Neuronal stem cell (in vitro differentiated cells): Measurements from ENCODE around the gene OSBPL6.

Source experiments
- DNase-seq: peaks from one replicate; pipeline ENCODE4 v3.0.0-alpha.2; 2013; ENCODE audit warnings: low spot score
- H2AFZ ChIP-seq: one replicate; pipeline ENCODE4 v1.6.1; 2013; ENCODE audit warnings: mild to moderate bottlenecking, low read length, inconsistent platforms
- H2AK5ac ChIP-seq: 2 replicates; pipeline ENCODE4 v1.6.1; 2013; ENCODE audit warnings: low read depth, mild to moderate bottlenecking, inconsistent platforms, low read length, moderate library complexity, mixed read lengths
- H2BK120ac ChIP-seq: 2 replicates; pipeline ENCODE4 v1.6.1; 2013; ENCODE audit warnings: low read depth, mild to moderate bottlenecking, inconsistent platforms, low read length, moderate library complexity, mixed read lengths
- H2BK12ac ChIP-seq: one replicate; pipeline ENCODE4 v1.6.1; 2013; ENCODE audit warnings: low read length, inconsistent platforms
- H2BK15ac ChIP-seq: 2 replicates; pipeline ENCODE4 v1.6.1; 2013; ENCODE audit warnings: mild to moderate bottlenecking, low read length, inconsistent platforms, mixed read lengths
- H2BK5ac ChIP-seq: one replicate; pipeline ENCODE4 v1.6.1; 2013; ENCODE audit warnings: inconsistent platforms, mild to moderate bottlenecking, low read length, moderate library complexity
- H3K14ac ChIP-seq: one replicate; pipeline ENCODE4 v1.6.1; 2013; ENCODE audit warnings: low read length, inconsistent platforms
- H3K18ac ChIP-seq: 2 replicates; pipeline ENCODE4 v1.6.1; 2013; ENCODE audit warnings: low read length, inconsistent platforms
- H3K23ac ChIP-seq: 2 replicates; pipeline ENCODE4 v1.6.1; 2013; ENCODE audit warnings: low read depth, mild to moderate bottlenecking, mixed read lengths, low read length, inconsistent platforms; ENCODE audit not compliant: poor library complexity
- H3K27ac ChIP-seq: replicated peaks from 3 replicates; pipeline ENCODE4 v1.5.1; 2013; ENCODE audit warnings: low read length, inconsistent platforms
- H3K27me3 ChIP-seq, 3 experiments: 2 replicates each; pipeline ENCODE4 v1.6.1; 2013; ENCODE audit warnings: low read length in 3 of 3, mild to moderate bottlenecking in 2 of 3, inconsistent platforms in 1 of 3, low read depth in 1 of 3, mixed read lengths in 1 of 3, moderate library complexity in 1 of 3; ENCODE audit not compliant: control insufficient read depth in 3 of 3, insufficient read depth in 3 of 3
- H3K36me3 ChIP-seq, 2 donors: replicated peaks in 1 of 2; 2 replicates each; pipeline ENCODE4 v1.6.1; 2013; ENCODE audit warnings: low read length in 2 of 2; ENCODE audit not compliant: control insufficient read depth in 2 of 2, insufficient read depth in 2 of 2
- H3K4ac ChIP-seq: 2 replicates; pipeline ENCODE4 v1.6.1; 2013; ENCODE audit warnings: inconsistent platforms, mild to moderate bottlenecking, low read length, moderate library complexity
- H3K4me1 ChIP-seq, 2 donors: 1 replicate in 1 of 2; 2 replicates in 1 of 2; pipeline ENCODE4 v1.6.1; 2013; ENCODE audit warnings: low read length in 2 of 2, low read depth in 1 of 2; ENCODE audit not compliant: control insufficient read depth in 2 of 2, insufficient read depth in 1 of 2
- H3K4me2 ChIP-seq: one replicate; pipeline ENCODE4 v1.6.1; 2013; ENCODE audit warnings: mild to moderate bottlenecking, low read length, inconsistent platforms; ENCODE audit not compliant: insufficient read depth, poor library complexity, severe bottlenecking
- H3K4me3 ChIP-seq, 2 donors: 2 replicates each; pipeline ENCODE4 v1.5.1; 2013; ENCODE audit warnings: low read length in 2 of 2, mild to moderate bottlenecking in 2 of 2, inconsistent platforms in 1 of 2, moderate library complexity in 1 of 2
- H3K79me1 ChIP-seq: one replicate; pipeline ENCODE4 v1.6.1; 2013; ENCODE audit warnings: low read depth, mild to moderate bottlenecking, inconsistent platforms, low read length, moderate library complexity
- H3K9ac ChIP-seq: one replicate; pipeline ENCODE4 v1.6.1; 2013; ENCODE audit warnings: mild to moderate bottlenecking, low read depth, low read length, inconsistent platforms; ENCODE audit not compliant: poor library complexity
- H3K9me3 ChIP-seq, 2 donors: replicated peaks in 1 of 2; 2 replicates each; pipeline versions ENCODE3 to v1.6.1; 2013; ENCODE audit warnings: low read length in 2 of 2, mild to moderate bottlenecking in 2 of 2, inconsistent platforms in 1 of 2, low read depth in 1 of 2, mixed read lengths in 1 of 2, moderate library complexity in 1 of 2; ENCODE audit not compliant: control insufficient read depth in 2 of 2, insufficient read depth in 1 of 2
- H4K8ac ChIP-seq: one replicate; pipeline ENCODE4 v1.6.1; 2013; ENCODE audit warnings: low read depth, mild to moderate bottlenecking, inconsistent platforms, low read length, moderate library complexity
- H4K91ac ChIP-seq: one replicate; pipeline ENCODE4 v1.6.1; 2013; ENCODE audit warnings: low read length, low read depth, mild to moderate bottlenecking, inconsistent platforms; ENCODE audit not compliant: poor library complexity
- WGBS, 2 donors: extraction: QIAGEN DNeasy Blood & Tissue Kit; methylation state at CpG; one replicate each; pipeline ENCODE4 v1.1.7; 2013; ENCODE audit warnings: missing lambda C conversion rate in 2 of 2, mixed read lengths in 1 of 2; ENCODE audit not compliant: insufficient read length in 2 of 2, insufficient replicate concordance in 1 of 2; ENCODE audit errors: extremely low coverage in 2 of 2; 5-methylcytosine and 5-hydroxymethylcytosine counted together

Gene OSBPL6

DNA sequence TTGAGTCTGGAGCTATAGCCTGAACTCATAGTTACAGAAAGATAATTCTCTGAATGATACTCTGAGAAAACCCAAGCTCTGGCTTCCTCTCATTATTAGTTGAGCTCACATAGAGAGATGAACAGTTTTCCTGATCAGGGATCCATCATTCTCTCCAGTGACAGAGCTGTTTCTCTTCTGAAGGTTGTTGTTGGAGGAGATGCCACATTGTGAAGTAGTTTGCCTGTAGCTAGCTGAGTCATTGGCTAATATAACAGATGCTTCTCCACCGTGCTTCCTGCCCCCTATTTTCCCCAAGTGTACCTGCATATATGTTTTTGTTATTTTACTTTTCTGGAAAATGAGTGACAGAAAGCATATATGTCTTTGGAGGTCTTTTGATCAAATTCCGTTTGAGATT lies 64.6 kb downstream of the OSBPL6 start:
- H3K4ac ChIP-seq = no peak overlapping the region
- H4K91ac ChIP-seq = no peak overlapping the region
- H3K9ac ChIP-seq = no peak overlapping the region
- H3K27me3 ChIP-seq = no peaks in the 10 kb centered on the region
- no peak overlapping the region for H3K27ac ChIP-seq
- no peak for DNase-seq
- H3K4me3 ChIP-seq = no peak overlapping the region
- no peak overlapping the region for H3K14ac ChIP-seq
- no peak overlapping the region for H3K4me2 ChIP-seq
- H2AFZ ChIP-seq = no peak overlapping the region
- no peak overlapping the region for H4K8ac ChIP-seq
- H3K79me1 ChIP-seq = no peaks in the 10 kb centered on the region
- no peak overlapping the region for H2AK5ac ChIP-seq
- H2BK15ac ChIP-seq = no peak overlapping the region
- H2BK12ac ChIP-seq = no peak overlapping the region
- H3K9me3 ChIP-seq = no peaks in the 10 kb centered on the region
- H3K18ac ChIP-seq = no peak overlapping the region
- H2BK120ac ChIP-seq = no peak overlapping the region
- H3K4me1 ChIP-seq = peaks cover 5 to 9% of the 10 kb centered on the region in 2 donors
- H3K23ac ChIP-seq = no peak overlapping the region
- no peak overlapping the region for H2BK5ac ChIP-seq
- H3K36me3 ChIP-seq = no peaks in the 10 kb centered on the region
- no CpG with 5 or more reads among the region's 2 CpGs for WGBS, 2 donors

DNA sequence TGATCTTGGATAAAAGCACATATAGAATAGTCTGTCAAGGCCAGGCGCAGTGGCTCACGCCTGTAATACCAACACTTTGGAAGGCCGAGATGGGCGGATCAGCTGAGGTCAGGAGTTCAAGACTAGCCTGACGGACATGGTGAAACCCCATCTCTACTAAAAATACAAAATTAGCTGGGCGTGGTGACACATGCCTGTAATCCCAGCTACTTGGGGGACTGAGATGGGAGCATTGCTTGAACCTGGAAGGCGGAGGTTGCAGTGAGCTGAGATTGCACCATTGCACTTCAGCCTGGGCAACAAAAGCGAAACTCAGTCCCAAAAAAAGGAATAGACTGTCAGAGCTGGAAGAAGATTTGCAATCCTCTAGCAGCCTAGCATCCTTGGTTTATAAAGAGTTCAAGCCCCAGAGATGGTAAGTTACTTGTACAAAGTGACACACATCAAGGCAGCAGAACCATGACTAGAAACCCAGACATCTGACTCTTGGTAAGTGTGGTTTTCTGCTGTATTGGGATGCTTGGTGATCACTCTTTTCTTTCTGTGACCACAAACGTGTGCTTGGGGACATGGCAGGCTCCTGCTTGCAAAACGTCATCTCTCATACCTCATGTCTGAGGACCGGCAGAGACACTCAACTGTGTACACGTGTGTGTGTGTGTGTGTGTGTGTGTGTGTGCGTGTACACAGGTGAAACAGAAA lies 69.0 kb downstream of the OSBPL6 start:
- no peak overlapping the region for H3K4me2 ChIP-seq
- no peak overlapping the region for H3K23ac ChIP-seq
- H2AK5ac ChIP-seq = no peak overlapping the region
- no peak overlapping the region for H2AFZ ChIP-seq
- H4K8ac ChIP-seq = no peak overlapping the region
- no peak overlapping the region for H3K14ac ChIP-seq
- no peaks in the 10 kb centered on the region for H3K79me1 ChIP-seq
- no peak overlapping the region for H3K27ac ChIP-seq
- no peak overlapping the region for H3K18ac ChIP-seq
- no peak overlapping the region for H2BK12ac ChIP-seq
- no peak overlapping the region for H3K9ac ChIP-seq
- H4K91ac ChIP-seq = no peak overlapping the region
- H3K36me3 ChIP-seq = no peaks in the 10 kb centered on the region
- no peak for DNase-seq
- H2BK120ac ChIP-seq = no peak overlapping the region
- H3K4me1 ChIP-seq = peaks cover 0 to 2% of the 10 kb centered on the region in 2 donors
- no peaks in the 10 kb centered on the region for H3K27me3 ChIP-seq
- no peak overlapping the region for H3K4me3 ChIP-seq
- H2BK5ac ChIP-seq = no peak overlapping the region
- no CpG with 5 or more reads among the region's 13 CpGs for WGBS, 2 donors
- H3K9me3 ChIP-seq = no peaks in the 10 kb centered on the region
- H2BK15ac ChIP-seq = no peak overlapping the region
- H3K4ac ChIP-seq = no peak overlapping the region

DNA sequence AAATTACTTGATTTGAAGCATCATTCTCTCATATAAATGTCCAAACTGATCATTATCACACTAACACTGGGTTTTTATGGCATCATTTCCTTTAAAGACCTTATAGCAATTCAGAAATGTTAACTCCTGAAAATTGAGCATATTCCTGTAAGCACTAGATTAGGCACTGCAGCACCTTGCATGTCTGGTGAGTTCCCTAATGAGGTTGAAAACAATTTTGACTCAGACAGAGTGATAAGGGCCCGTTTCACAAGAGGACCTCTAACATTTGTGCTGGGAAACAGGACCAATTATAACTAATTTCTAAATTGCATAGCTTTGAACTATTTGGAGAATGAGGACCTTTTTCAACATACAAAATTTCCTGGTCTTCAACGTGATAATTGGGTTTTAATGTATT lies 69.9 kb downstream of the OSBPL6 start:
- H3K4me2 ChIP-seq = no peak overlapping the region
- no peak overlapping the region for H3K9ac ChIP-seq
- H3K4ac ChIP-seq = no peak overlapping the region
- WGBS, 2 donors = no CpG with 5 or more reads among the region's 2 CpGs
- no peak overlapping the region for H2AFZ ChIP-seq
- no peak overlapping the region for H2AK5ac ChIP-seq
- H4K91ac ChIP-seq = no peak overlapping the region
- H4K8ac ChIP-seq = no peak overlapping the region
- no peak overlapping the region for H3K18ac ChIP-seq
- no peaks in the 10 kb centered on the region for H3K36me3 ChIP-seq
- H3K14ac ChIP-seq = no peak overlapping the region
- H3K4me3 ChIP-seq = no peak overlapping the region
- DNase-seq = no peak
- no peak overlapping the region for H3K27ac ChIP-seq
- no peaks in the 10 kb centered on the region for H3K27me3 ChIP-seq
- H3K4me1 ChIP-seq = peaks cover 0 to 2% of the 10 kb centered on the region in 2 donors
- H2BK5ac ChIP-seq = no peak overlapping the region
- H3K9me3 ChIP-seq = no peaks in the 10 kb centered on the region
- H2BK120ac ChIP-seq = no peak overlapping the region
- H2BK12ac ChIP-seq = no peak overlapping the region
- no peak overlapping the region for H2BK15ac ChIP-seq
- H3K23ac ChIP-seq = no peak overlapping the region
- H3K79me1 ChIP-seq = no peaks in the 10 kb centered on the region

DNA sequence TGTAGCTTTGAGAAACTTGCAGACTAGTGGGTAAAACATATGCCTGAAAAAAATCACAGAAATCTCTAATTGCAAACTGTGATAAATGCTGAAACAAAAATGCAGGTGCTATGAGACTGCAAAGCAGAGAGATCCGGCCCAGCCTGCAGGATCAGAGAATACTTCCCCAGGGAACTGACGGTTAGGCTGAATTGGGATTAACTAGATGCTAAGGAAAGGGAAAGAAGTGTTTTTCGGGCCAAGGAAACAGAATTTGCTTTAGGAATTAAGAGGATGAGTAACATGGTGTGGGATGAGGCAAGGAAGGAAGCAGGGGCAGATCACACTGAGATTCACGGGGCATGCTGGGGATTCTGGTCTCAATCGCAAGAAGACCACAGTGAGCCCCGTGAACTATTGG lies 71.5 kb downstream of the OSBPL6 start:
- WGBS, 2 donors = no CpG with 5 or more reads among the region's 6 CpGs
- H3K18ac ChIP-seq = no peak overlapping the region
- no peak overlapping the region for H4K91ac ChIP-seq
- H3K23ac ChIP-seq = no peak overlapping the region
- H3K79me1 ChIP-seq = no peaks in the 10 kb centered on the region
- H3K4me3 ChIP-seq = no peak overlapping the region
- H3K4me1 ChIP-seq = peaks cover 0 to 2% of the 10 kb centered on the region in 2 donors
- no peak overlapping the region for H3K4me2 ChIP-seq
- no peak overlapping the region for H2AFZ ChIP-seq
- no peak for DNase-seq
- H3K27ac ChIP-seq = no peak overlapping the region
- no peaks in the 10 kb centered on the region for H3K9me3 ChIP-seq
- no peaks in the 10 kb centered on the region for H3K36me3 ChIP-seq
- no peak overlapping the region for H2BK12ac ChIP-seq
- H3K27me3 ChIP-seq = no peaks in the 10 kb centered on the region
- no peak overlapping the region for H2BK15ac ChIP-seq
- no peak overlapping the region for H3K14ac ChIP-seq
- no peak overlapping the region for H3K9ac ChIP-seq
- no peak overlapping the region for H2AK5ac ChIP-seq
- no peak overlapping the region for H3K4ac ChIP-seq
- no peak overlapping the region for H2BK120ac ChIP-seq
- no peak overlapping the region for H2BK5ac ChIP-seq
- no peak overlapping the region for H4K8ac ChIP-seq
